ENCODE measurements around the gene ZDBF2.
"Not testable (repeated sequence)": the region's sequence is repeated elsewhere in the genome, so short reads cannot be mapped to it uniquely, and the experiment has no call there.

Gene ZDBF2

DNA sequence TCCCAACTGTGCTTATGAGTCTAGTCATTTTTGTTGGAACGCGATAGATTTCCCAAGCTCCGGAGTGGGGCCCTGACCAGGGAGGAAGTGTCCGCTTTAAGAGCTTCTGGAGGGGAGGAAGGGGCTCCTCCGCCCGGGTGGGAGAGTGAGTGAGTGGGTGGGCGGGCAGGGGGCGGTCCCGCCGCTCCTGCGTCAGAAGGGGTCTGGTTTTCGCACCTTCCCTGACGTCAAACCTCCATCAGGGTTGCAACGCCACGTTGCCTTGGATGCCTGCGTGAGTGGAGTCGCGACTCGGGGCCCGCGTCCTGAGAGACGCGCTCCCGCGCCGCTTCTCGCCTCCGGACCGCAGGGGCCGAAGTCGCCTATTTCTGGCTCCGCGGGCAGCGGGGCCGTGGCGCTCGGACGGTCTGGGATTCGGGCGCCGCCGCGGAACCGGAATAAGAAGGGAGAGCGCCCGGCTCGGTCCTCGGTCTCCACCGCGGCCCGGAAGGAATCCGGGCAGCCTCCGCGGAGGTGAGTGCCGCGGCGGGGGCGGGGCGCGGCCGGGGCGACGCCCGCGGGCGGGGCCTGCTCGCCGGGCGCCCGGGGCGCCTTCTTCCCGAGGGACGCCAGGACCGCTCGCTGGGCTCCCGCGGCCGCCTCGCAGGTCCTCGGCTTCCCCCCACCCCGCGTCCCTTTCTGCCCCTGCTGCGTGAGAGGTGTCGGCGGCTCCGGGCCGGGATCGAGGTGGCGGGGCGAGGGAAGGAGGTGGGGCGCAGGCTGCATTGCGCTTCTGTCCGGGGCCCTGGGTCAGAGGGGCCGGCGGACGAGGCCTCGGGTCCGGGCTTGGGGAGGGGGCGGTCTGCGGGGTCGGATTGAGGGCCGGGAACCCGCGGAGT, at the start of gene ZDBF2:
Gene ZDBF2, plus strand, starts transcription at position 230 of the 878 bp plus-strand sequence. CDS start 7,187 bp downstream, outside the sequence.
- DNase-seq = peak; percentile 68
- in situ Hi-C loops (cut with HindIII; ENCODE audit: low pct_ligation_motif_present, low pct_unique_long_range_greater_than_20kb, low sequenced_read_pairs) = no loop called here

DNA sequence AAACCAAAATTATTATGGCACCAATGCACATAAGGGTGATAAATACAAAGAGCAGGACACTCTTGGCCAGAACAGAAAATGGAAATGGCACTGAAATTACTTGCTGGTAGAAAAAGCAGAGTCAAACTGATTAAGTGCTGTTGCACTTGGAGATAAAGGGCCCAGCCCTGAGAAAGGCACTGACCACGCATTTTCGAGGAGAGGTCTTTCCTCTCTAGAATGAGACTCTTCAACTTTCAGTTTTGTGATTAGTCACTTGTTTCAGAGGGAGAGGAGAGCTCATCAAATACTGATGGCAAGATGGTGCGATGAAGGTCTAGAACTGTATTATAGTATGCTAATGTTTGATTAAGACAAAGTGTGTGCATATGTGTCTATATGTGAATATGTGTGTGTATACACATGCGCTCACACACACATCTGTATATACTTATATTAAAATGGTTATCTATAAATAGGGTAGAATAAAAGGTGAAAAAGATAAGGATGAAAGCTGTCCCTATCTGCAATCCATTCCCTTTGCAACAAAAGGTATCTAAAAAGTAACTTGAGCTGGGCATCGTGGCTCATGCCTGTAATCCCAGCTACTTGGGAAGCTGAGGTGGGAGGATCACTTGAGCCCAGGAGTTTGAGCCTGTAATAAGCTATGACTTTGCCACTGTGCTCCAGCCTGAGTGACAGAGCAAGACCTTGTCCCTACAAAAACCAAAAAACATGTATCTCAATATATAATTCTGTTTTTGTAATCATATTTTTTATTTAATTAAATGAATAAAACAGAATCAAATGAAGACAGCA, 48.8 kb upstream of the ZDBF2 start:
- DNase-seq = no peak
- in situ Hi-C loops (cut with HindIII; ENCODE audit: low pct_ligation_motif_present, low pct_unique_long_range_greater_than_20kb, low sequenced_read_pairs) = no loop called here

DNA sequence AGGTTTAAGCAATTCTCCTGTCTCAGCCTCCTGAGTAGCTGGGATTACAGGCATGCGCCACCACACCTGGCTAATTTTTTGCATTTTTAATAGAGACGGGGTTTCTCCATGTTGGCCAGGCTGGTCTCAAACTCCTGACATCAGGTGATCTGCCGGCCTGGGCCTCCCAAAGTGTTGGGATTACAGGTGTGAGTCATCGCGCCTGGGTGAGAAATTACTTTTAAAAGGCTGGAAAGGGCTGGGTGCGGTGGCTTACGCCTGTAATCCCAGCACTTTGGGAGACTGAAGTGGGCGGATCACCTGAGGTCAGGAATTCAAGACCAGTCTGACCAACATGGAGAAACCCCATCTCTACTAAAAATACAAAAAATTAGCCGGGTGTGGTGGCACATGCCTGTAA, 45.8 kb upstream of the ZDBF2 start:
- in situ Hi-C loops (cut with HindIII; ENCODE audit: low pct_ligation_motif_present, low pct_unique_long_range_greater_than_20kb, low sequenced_read_pairs); DNase-seq: not testable (repeated sequence)

DNA sequence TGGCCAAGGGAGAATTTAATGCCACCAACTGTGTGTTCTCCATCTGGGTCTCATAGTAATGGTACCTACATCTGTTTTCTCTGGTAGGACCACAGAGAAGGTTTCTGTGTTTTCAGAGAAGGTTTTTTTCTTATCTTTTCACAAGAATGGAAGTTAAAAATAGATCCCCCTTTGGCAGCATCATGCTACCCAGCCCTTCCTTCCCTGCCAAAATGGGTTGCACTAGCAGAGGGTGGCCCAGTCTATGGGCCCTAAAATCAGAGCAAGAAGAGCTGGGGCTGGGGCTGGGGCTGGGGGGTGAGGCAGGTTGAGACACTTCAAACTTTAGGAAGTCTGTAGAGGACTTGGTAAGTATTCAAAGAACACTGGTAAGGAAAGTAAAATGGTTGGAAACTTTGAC, 44.8 kb upstream of the ZDBF2 start:
- in situ Hi-C loops (cut with HindIII; ENCODE audit: low pct_ligation_motif_present, low pct_unique_long_range_greater_than_20kb, low sequenced_read_pairs) = no loop called here
- DNase-seq = no peak

DNA sequence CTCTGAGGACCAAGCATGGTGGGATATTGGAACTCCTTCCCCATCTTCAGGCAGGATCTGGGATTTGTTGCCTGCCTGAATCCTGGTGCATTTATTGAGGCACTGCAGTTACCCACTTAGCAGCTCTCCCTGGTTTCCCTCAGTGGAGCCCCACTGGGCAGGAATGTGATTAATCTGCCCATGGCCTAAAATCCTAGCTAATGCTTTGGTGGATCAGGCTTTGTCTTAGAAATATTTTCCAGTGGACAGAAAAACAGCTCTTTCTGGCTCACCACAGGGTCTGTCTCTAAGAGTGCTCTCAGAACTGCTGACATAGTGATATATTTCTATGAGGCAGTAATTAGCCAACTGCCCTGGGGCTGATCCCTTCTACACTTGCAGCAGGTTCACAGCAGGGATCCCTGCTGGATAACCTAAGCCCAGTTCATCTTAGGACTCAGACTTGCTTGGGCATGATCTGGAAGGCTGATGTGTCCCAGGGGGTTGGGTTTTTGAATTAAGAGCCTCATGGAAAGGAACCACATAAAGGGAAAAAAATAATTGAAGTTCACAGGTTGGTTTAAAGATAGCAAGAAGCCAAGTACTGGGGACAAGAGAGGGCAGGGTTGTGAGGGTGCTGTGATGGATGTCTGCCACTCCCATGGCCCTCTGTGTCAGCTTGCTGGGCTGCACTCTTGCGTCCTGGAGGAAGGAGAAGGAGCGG, 44.3 kb upstream of the ZDBF2 start:
- in situ Hi-C loops (cut with HindIII; ENCODE audit: low pct_ligation_motif_present, low pct_unique_long_range_greater_than_20kb, low sequenced_read_pairs) = no loop called here
- no peak for DNase-seq

DNA sequence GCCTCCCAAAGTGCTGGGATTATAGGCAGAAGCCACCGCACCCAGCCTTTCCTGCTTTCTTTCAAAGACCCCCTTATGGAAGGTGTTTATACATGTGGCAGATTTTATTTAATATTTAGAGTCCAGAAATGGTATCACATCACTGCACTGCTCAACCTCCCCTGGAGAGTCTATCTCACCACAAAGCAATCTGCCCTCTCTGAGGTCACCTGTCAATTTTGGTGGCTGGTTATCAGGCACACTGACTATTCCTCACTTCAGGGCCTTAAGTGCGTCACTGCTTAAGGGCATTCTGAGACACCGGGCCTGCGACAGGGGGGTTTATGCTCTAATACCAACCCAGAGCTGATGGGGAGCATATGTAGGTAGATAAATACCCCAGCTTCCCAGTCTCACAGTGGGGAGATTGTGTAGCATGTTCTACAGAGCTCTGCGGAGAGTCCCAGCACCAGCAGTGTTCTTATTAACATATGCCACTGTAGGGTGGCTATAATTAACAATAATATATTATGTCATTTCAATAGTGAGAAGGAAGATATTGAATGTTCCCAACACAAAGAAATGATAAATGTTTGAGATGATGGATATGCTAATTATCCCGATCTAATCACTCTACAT, 42.7 kb upstream of the ZDBF2 start:
- in situ Hi-C loops (cut with HindIII; ENCODE audit: low pct_ligation_motif_present, low pct_unique_long_range_greater_than_20kb, low sequenced_read_pairs) = no loop called here
- DNase-seq = no peak

DNA sequence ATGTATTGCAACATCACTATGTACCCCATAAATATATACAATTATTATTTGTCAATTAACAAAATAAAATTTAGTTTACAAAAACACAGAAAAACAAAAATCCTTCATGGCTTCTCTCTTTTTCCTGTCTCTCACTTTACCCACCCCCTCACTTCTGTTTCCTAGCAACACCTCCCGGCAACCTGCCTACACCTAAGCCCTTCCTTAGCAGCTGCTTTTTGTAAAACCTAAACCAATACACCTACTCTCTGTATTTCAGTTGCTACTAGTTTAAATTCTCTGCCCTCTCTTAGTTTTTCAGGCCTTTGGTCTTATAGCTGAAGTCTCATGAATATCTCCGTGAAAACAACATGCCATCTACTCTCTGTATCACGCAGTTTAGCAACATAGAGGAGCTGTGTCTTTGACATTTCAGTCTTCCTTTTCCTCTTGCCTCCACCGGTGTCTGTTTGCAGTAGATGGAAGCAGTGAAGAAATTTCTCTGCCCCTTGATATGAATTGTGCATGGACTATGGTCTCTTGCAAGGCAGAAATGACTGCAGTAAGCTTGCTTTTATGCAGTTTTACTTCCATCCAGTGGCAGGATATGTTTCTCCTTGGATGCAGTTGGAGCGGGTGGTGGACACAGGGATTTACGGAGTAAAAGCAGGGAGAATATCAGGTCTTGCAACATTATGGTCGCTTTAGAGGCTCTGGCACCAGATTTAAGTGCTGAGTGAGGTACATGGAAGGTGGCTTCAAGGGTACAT, 42.0 kb upstream of the ZDBF2 start:
- in situ Hi-C loops (cut with HindIII; ENCODE audit: low pct_ligation_motif_present, low pct_unique_long_range_greater_than_20kb, low sequenced_read_pairs) = no loop called here
- DNase-seq = no peak

DNA sequence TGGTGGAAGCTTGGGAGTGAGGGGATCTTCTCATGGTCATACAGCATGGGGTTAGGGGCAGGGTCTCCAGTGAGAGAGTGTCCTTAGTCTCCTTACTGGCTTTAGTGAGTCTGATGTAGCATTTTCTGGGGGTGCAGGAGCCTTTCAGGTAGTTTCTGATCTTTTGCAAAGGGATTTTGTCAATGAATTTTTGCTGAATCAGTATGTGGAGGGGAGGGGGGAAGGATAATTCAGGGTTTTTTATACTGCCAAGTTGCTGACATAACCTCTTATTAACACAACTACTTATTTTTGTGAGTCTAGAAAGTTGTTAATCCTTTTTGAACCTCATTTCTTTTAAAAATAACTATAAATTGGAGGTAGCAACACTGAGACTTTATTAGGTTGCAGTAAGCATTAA, 35.3 kb upstream of the ZDBF2 start:
- in situ Hi-C loops (cut with HindIII; ENCODE audit: low pct_ligation_motif_present, low pct_unique_long_range_greater_than_20kb, low sequenced_read_pairs) = no loop called here
- DNase-seq = no peak

DNA sequence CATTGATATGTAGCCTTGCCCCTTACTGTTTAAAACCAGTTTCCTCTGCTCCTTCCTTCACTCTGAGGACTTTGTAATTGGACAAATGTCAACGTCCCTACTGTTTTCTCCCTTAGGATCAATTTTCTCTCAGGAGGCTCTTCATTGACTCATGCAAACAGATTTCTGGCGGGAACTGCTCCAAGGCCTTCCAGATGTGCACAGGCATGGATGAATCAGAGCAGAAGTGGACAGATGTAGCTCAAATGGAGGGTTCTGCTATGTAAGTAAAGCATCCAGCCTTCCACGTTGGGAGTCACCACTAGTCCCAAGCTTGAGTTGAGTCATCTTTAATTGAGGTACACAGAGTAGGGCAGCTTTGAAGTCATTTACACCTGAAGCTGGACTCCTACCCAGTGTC, 34.1 kb upstream of the ZDBF2 start:
- in situ Hi-C loops (cut with HindIII; ENCODE audit: low pct_ligation_motif_present, low pct_unique_long_range_greater_than_20kb, low sequenced_read_pairs) = no loop called here
- DNase-seq = no peak

DNA sequence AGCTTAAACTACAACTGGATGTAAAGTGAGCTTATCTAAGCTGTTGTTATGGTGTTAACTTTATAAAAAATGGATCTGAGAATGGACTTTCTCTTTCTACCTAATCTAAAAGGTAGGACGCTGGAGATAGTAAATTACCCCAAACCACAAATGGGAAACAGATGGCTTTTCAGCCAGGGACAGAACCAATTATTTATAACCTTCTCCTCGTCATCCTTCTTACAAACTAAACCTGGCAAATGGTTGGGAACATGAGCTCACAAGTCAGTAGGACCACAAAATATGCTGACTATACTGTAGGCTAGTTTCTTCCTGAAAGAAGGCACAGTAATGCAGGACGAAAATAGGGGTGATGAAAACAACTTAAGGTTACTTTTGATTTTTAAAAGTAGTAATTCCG, 32.7 kb upstream of the ZDBF2 start:
- DNase-seq = no peak
- in situ Hi-C loops (cut with HindIII; ENCODE audit: low pct_ligation_motif_present, low pct_unique_long_range_greater_than_20kb, low sequenced_read_pairs) = no loop called here

DNA sequence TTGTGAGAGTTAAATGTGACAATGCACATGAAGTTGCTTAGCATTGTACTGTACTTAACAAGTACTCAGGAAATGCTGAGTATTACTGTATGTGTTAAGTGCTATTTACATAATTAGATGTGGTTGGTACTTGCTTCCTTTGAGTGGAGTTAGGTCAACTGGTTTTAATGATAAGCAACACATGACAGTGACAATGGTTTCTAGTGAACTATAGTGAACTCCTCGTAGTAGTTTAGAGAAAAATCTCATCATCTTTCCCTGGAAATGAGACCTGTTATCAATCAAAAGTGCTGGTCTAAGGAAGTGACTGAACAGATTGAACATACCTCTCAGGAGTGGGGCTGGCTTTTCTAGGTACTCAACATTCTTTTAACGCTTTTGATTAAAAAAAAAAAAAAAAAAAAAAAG, 29.2 kb upstream of the ZDBF2 start:
- no peak for DNase-seq
- in situ Hi-C loops (cut with HindIII; ENCODE audit: low pct_ligation_motif_present, low pct_unique_long_range_greater_than_20kb, low sequenced_read_pairs) = no loop called here

DNA sequence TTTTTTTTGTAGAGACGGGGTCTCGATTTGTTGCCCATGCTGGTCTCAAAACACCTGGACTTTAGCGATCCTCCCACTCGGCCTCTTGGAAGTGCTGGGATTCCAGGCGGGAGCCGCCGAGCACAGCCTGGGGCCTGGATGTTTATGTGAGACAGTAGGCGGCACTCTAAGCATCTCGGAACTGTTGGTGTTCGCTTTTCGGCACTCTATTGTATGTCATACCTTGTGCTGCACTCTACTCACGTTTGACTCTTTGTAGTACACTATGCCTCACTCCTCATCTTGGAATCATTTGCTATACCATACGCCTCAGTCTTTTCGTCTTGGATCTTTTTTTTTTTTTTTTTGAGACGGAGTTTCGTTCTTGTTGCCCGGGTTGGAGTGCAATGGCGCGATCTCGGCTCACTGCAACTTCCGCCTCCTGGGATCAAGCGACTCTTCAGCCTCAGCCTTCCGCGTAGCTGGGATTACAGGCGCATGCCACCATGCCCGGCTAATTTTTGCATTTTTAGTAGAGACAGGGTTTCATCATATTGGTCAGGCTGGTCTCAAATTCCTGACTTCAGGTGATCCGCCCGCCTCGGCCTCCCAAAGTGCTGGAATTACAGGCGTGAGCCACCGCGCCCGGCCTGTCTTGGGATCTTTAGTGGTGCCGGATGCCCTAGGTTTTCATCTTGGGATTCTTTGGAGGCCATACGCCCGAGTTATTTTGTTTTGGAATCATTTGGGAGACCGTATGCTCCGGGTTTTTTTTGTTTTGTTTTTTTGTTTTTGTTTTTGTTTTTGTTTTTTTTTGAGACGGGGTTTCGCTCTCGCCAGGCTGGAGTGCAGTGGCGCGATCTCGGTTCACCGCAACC, 24.2 kb upstream of the ZDBF2 start:
- no peak for DNase-seq

DNA sequence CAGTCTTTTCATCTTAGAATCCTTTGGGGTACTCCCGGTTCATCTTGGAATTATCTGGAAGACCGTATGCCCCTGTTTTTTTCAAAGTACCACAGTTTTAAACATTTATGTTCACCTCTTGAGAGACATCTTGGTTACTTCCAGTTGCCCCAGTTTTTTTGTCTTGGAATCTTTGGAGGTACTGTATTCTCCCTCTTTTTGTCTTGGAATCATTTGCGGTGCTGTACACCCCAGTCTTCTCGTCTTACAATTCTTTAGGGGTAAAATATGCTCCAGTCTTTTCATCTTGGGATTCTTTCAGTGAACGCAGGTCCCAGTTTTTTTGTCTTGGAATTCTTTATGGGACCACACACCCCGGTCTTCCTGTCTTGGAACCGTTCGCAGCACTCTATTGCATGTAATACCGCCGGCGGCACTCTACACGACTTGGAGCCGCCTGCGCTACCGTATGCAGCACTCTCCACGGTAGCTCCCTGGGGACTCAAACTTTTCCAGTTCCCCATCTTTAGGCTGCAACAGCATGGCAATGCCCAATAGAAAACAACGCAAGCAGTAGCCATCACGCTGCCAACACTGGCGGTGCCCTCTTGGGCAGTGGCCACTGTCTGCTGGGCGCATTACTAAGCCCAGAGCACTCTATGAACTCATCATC, 21.2 kb upstream of the ZDBF2 start:
- in situ Hi-C loops (cut with HindIII; ENCODE audit: low pct_ligation_motif_present, low pct_unique_long_range_greater_than_20kb, low sequenced_read_pairs) = no loop called here

More for the DNA sequence above, 24.2 kb upstream of the ZDBF2 start:
- in situ Hi-C loops (cut with HindIII; ENCODE audit: low pct_ligation_motif_present, low pct_unique_long_range_greater_than_20kb, low sequenced_read_pairs) = no loop called here

DNA sequence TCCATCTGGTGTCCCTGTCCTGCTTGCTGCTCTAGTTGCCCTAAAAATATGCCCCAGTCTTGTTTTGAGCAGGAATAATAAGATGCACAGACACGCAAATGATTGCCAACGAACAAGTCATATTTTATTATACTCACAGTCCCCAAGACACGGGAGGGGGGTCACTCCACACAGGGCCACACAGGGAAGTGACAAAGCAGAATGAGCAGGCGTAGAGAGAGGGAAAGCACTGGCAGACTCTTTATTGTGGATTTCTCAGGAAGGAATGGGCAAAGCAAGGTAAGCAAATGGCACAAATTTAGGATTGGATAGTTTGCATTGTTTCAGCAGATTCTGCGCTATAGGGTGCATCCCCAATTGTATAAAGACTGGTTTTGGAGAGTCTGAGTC, 20.7 kb upstream of the ZDBF2 start:
- no peak for DNase-seq
- in situ Hi-C loops (cut with HindIII; ENCODE audit: low pct_ligation_motif_present, low pct_unique_long_range_greater_than_20kb, low sequenced_read_pairs) = no loop called here

More for the DNA sequence above, 21.2 kb upstream of the ZDBF2 start:
- DNase-seq = no peak

DNA sequence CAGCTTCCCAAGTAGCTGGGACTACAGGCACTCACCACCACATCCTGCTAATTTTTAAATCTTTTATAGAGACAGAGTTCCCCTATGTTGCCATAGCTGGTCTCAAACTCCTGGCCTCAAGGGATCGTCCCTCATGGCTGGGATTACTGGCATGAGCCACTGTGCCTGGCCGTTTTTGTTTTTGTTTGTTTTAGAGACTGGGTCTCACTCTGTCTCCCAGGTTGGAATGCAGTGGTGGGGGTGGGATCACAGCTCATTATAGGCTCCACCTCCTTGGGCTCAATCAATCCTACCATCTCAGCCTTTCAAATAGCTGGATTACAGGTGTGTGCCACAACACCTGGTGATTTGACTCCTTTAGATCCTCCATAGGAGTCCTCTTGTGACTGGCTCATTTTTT, 19.5 kb upstream of the ZDBF2 start:
- DNase-seq = no peak
- in situ Hi-C loops (cut with HindIII; ENCODE audit: low pct_ligation_motif_present, low pct_unique_long_range_greater_than_20kb, low sequenced_read_pairs) = no loop called here

DNA sequence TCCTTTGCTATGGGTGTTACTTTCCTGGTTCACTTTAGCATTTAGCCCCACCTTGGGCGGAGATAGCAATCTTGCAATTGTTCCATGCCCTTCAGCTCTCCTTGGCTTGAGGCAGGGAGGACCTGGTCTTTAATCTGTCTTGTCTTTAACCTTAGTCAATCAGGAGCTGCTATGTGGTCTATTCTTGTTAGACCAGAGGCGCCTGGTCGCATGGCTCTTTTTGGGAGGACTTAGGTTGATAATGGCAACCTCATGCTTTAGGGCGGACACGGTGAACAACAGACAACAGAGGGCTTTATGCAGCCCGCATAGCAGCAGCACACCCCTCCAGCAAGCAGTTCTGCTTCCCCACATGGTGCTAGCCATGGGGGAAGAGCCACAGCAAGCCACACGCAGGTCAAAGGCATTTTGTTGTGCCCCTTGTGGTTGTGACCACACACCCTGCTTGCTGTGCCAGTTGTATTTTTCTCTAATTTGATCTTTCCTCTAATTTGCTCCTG, 17.7 kb upstream of the ZDBF2 start:
- in situ Hi-C loops (cut with HindIII; ENCODE audit: low pct_ligation_motif_present, low pct_unique_long_range_greater_than_20kb, low sequenced_read_pairs) = no loop called here
- DNase-seq = no peak

DNA sequence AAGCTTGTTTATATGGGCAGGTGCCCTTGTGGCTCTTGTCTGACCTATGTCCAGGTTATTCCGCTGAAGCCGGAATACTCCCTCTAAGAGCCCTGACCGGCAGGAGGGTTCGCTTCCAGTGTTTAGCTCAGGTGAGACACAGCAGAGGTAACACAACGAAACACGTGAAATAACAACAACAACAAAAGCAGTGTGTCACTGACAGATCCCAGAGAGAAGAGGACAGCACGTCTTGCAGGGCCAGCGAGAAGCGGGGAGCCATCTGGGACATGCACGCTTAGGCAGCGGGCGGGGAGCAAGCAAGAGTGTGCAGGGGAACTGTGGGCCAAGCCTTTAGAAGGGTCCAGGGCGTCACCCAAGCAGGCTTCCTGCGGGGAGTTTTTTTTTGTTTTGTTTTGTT, 17.1 kb upstream of the ZDBF2 start:
- DNase-seq = no peak
- in situ Hi-C loops (cut with HindIII; ENCODE audit: low pct_ligation_motif_present, low pct_unique_long_range_greater_than_20kb, low sequenced_read_pairs) = no loop called here

Measured in ACHN (cell line).